ENCODE data around the gene ZNF423.

DNA sequence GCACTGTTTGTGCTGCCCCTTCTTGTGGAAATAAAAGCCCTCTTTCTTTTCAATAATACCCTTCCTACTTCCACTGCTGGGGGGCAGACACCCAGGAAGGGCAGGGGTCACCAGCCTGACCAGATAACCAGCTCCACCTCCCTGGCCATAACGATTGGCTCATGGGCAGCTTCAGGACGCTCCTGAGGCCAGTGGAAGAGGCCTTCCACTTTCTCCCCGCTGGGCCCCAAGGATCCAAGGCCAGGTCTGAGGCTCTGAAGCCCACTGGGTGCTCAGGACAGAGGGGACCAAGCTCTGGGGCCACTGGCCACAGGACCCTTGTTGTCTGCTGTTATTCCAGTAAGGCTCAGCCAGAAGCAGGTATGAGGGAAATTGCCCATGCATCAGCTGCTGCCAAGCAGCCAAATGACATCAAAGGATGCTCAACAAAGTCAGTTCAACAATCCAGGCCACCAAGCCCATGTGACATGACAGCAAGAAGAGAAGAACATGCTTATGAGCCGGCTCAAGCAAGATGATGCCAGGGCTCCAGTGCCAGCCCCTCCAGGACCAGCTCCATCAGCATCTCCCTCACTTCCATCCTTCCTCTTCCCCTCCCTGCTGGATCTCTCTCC, 238.8 kb downstream of the ZNF423 start:
- TF ChIP-seq CTCF (IDR thresholded peaks at IDR 0.05) (no peak), POLR2A (IDR thresholded peaks at IDR 0.05) (no peak)

All from right lobe of liver (tissue), 4 donors.